ENCODE results near the gene SV2C. TPM values are rescaled to one million over a fixed set of nuclear protein-coding genes. Genes with fewer than 3 reads are reported as not detected.

SV2C gene
- total and polyA plus RNA-seq, 2 donors (not counting 1 experiment from before 2014, with no cell fraction given) = not detected

GRCh38 chr5:76250463-76250862 lies 167.3 kb downstream of the SV2C start:
- Mint-ChIP-seq H3K4me3 (no peak overlapping the region), H3K27me3 (peaks cover 7% of the 10 kb centered on the region), H3K27ac (no peak overlapping the region), H3K9me3 (ENCODE audit: insufficient read depth) (no peaks in the 10 kb centered on the region), H3K4me1 (no peaks in the 10 kb centered on the region)
- Histone ChIP-seq H2AFZ (ENCODE audit: insufficient read depth, low read depth, low read length, poor library complexity, severe bottlenecking) (no peak overlapping the region), H3K79me2 (ENCODE audit: control insufficient read depth, insufficient read depth, low read length) (no peaks in the 10 kb centered on the region), H3K27me3 (replicated peaks in 1 of 4; ENCODE audit: control extremely low read depth in 1 of 4, control insufficient read depth in 3 of 4, insufficient read depth in 4 of 4, low read length in 3 of 4) (peaks cover 0 to 3% (median 2%) of the 10 kb centered on the region in 4 experiments), H3K4me3 (ENCODE audit: control extremely low read depth in 1 of 5, extremely low read depth in 1 of 5, insufficient read depth in 1 of 5, low read depth in 2 of 5, low read length in 4 of 5) (no peak overlapping the region), H3K4me1 (ENCODE audit: control insufficient read depth in 2 of 2, insufficient read depth in 2 of 2, low read length in 2 of 2) (no peaks in the 10 kb centered on the region), H4K20me1 (ENCODE audit: control insufficient read depth, insufficient read depth, low read length, poor library complexity, severe bottlenecking) (no peaks in the 10 kb centered on the region), H3K9me3 (ENCODE audit: control extremely low read depth in 1 of 3, control insufficient read depth in 2 of 3, insufficient read depth in 1 of 3, low read length in 2 of 3) (no peaks in the 10 kb centered on the region), H3K4me2 (replicated peaks; ENCODE audit: low read depth, low read length, poor library complexity, severe bottlenecking) (no peak overlapping the region), H3K36me3 (replicated peaks in 1 of 2; ENCODE audit: control extremely low read depth in 1 of 2, control insufficient read depth in 1 of 2, extremely low read depth in 1 of 2, insufficient read depth in 2 of 2, low read length in 1 of 2) (no peaks in the 10 kb centered on the region), H3K9ac (ENCODE audit: low read length) (no peak overlapping the region), H3K27ac (ENCODE audit: low read length in 2 of 2) (no peak overlapping the region)
- intact Hi-C loops (cut with micrococcal nuclease) = no loop called here
- ATAC-seq (ENCODE audit: low read depth) (no peak), DNase-seq (no peak)
- 92% methylated on average over 4 of the region's 5 CpGs for WGBS (ENCODE audit: insufficient coverage)
- ChIA-PET CTCF (no interaction called here), POLR2A (no interaction called here)
- no peak for TF ChIP-seq EZH2 (IDR thresholded peaks at IDR 0.05; ENCODE audit: borderline replicate concordance, insufficient read depth, low read depth, low read length, poor library complexity, severe bottlenecking)
- TF ChIP-seq, protein P1, sequence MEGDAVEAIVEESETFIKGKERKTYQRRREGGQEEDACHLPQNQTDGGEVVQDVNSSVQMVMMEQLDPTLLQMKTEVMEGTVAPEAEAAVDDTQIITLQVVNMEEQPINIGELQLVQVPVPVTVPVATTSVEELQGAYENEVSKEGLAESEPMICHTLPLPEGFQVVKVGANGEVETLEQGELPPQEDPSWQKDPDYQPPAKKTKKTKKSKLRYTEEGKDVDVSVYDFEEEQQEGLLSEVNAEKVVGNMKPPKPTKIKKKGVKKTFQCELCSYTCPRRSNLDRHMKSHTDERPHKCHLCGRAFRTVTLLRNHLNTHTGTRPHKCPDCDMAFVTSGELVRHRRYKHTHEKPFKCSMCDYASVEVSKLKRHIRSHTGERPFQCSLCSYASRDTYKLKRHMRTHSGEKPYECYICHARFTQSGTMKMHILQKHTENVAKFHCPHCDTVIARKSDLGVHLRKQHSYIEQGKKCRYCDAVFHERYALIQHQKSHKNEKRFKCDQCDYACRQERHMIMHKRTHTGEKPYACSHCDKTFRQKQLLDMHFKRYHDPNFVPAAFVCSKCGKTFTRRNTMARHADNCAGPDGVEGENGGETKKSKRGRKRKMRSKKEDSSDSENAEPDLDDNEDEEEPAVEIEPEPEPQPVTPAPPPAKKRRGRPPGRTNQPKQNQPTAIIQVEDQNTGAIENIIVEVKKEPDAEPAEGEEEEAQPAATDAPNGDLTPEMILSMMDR (IDR thresholded peaks at IDR 0.05) = no peak

- intact Hi-C loops (cut with micrococcal nuclease) = no loop called here
- H3K4me3 Mint-ChIP-seq = no peak overlapping the region
- DNase-seq (no peak), ATAC-seq (ENCODE audit: low read depth) (no peak)
- Histone ChIP-seq H3K36me3 (replicated peaks in 1 of 2; ENCODE audit: control extremely low read depth in 1 of 2, control insufficient read depth in 1 of 2, extremely low read depth in 1 of 2, insufficient read depth in 2 of 2, low read length in 1 of 2) (no peaks in the 10 kb centered on the region), H3K27me3 (replicated peaks in 1 of 4; ENCODE audit: control extremely low read depth in 1 of 4, control insufficient read depth in 3 of 4, insufficient read depth in 4 of 4, low read length in 3 of 4) (peaks cover 0 to 9% (median 3%) of the 10 kb centered on the region in 4 experiments), H4K20me1 (ENCODE audit: control insufficient read depth, insufficient read depth, low read length, poor library complexity, severe bottlenecking) (no peaks in the 10 kb centered on the region), H3K27ac (ENCODE audit: low read length in 2 of 2) (no peak overlapping the region), H3K9ac (ENCODE audit: low read length) (no peak overlapping the region), H3K4me1 (ENCODE audit: control insufficient read depth in 2 of 2, insufficient read depth in 2 of 2, low read length in 2 of 2) (peaks cover 0 to 4% of the 10 kb centered on the region in 2 donors), H2AFZ (ENCODE audit: insufficient read depth, low read depth, low read length, poor library complexity, severe bottlenecking) (no peak overlapping the region), H3K4me3 (ENCODE audit: control extremely low read depth in 1 of 5, extremely low read depth in 1 of 5, insufficient read depth in 1 of 5, low read depth in 2 of 5, low read length in 4 of 5) (no peak overlapping the region), H3K79me2 (ENCODE audit: control insufficient read depth, insufficient read depth, low read length) (no peaks in the 10 kb centered on the region), H3K9me3 (ENCODE audit: control extremely low read depth in 1 of 3, control insufficient read depth in 2 of 3, insufficient read depth in 1 of 3, low read length in 2 of 3) (no peaks in the 10 kb centered on the region), H3K4me2 (replicated peaks; ENCODE audit: low read depth, low read length, poor library complexity, severe bottlenecking) (no peak overlapping the region)
- no peaks in the 10 kb centered on the region for H3K9me3 Mint-ChIP-seq (ENCODE audit: insufficient read depth)
- no CpG with 5 or more reads among the region's 2 CpGs for WGBS (ENCODE audit: insufficient coverage)
- H3K4me1 Mint-ChIP-seq = peaks cover 3% of the 10 kb centered on the region
- CTCF ChIA-PET = no interaction called here
- TF ChIP-seq EZH2 (IDR thresholded peaks at IDR 0.05; ENCODE audit: borderline replicate concordance, insufficient read depth, low read depth, low read length, poor library complexity, severe bottlenecking) = no peak
- TF ChIP-seq, protein P1 (IDR thresholded peaks at IDR 0.05) = no peak
- H3K27me3 Mint-ChIP-seq = peaks cover 11% of the 10 kb centered on the region
- H3K27ac Mint-ChIP-seq = no peak overlapping the region
- POLR2A ChIA-PET = no interaction called here
Observed at GRCh38 chr5:76251656-76252055, 168.5 kb downstream of the SV2C start.
